ENCODE results near the gene MAF.

DNA sequence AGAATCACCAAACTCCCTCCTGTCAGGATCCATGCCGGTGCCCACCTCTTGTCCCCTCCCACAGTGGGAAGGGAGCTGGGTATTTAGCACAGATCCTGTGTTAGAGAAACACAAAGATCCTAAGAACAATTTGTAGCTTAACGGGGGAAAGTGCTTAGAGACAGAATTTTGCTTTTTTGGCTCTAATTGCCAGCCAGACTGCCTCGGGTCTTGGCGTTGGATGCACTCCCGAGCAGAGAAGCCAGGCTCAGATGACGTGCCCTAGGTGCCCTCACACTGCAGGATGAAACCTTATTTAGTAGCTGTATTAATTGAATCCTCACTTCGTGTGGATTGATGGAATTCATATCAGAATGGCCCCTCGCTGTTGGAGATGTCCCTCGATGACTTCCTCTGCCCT lies 22.5 kb upstream of the MAF start:
- TF ChIP-seq, protein P1, sequence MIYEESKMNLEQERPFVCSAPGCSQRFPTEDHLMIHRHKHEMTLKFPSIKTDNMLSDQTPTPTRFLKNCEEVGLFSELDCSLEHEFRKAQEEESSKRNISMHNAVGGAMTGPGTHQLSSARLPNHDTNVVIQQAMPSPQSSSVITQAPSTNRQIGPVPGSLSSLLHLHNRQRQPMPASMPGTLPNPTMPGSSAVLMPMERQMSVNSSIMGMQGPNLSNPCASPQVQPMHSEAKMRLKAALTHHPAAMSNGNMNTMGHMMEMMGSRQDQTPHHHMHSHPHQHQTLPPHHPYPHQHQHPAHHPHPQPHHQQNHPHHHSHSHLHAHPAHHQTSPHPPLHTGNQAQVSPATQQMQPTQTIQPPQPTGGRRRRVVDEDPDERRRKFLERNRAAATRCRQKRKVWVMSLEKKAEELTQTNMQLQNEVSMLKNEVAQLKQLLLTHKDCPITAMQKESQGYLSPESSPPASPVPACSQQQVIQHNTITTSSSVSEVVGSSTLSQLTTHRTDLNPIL (CRISPR knock-in tag; IDR thresholded peaks at IDR 0.05; ENCODE audit: low read depth) = no peak
- TF ChIP-seq CSDC2 (CRISPR knock-in tag; IDR thresholded peaks at IDR 0.05) = no peak
- TF ChIP-seq ARNTL (CRISPR knock-in tag; IDR thresholded peaks at IDR 0.05; ENCODE audit: borderline replicate concordance, low read depth) = no peak
- TF ChIP-seq ISL1 (CRISPR knock-in tag; IDR thresholded peaks at IDR 0.05) = no peak
- no peak for TF ChIP-seq TOX (CRISPR knock-in tag; IDR thresholded peaks at IDR 0.05; ENCODE audit: borderline replicate concordance)
- TF ChIP-seq ZNF70 (CRISPR knock-in tag; IDR thresholded peaks at IDR 0.05) = no peak
- TF ChIP-seq PPARA (CRISPR knock-in tag; IDR thresholded peaks at IDR 0.05; ENCODE audit: borderline replicate concordance) = no peak
- TF ChIP-seq, protein P2, sequence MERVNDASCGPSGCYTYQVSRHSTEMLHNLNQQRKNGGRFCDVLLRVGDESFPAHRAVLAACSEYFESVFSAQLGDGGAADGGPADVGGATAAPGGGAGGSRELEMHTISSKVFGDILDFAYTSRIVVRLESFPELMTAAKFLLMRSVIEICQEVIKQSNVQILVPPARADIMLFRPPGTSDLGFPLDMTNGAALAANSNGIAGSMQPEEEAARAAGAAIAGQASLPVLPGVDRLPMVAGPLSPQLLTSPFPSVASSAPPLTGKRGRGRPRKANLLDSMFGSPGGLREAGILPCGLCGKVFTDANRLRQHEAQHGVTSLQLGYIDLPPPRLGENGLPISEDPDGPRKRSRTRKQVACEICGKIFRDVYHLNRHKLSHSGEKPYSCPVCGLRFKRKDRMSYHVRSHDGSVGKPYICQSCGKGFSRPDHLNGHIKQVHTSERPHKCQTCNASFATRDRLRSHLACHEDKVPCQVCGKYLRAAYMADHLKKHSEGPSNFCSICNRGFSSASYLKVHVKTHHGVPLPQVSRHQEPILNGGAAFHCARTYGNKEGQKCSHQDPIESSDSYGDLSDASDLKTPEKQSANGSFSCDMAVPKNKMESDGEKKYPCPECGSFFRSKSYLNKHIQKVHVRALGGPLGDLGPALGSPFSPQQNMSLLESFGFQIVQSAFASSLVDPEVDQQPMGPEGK (CRISPR knock-in tag; IDR thresholded peaks at IDR 0.05; ENCODE audit: borderline replicate concordance) = no peak
- TF ChIP-seq ZFP3 (CRISPR knock-in tag; IDR thresholded peaks at IDR 0.05) = no peak
- TF ChIP-seq OSR1 (CRISPR knock-in tag; IDR thresholded peaks at IDR 0.05) = no peak
- no peak for TF ChIP-seq ZFP30 (CRISPR knock-in tag; IDR thresholded peaks at IDR 0.05)
- no peak for TF ChIP-seq TCF4 (CRISPR knock-in tag; IDR thresholded peaks at IDR 0.05; ENCODE audit: borderline replicate concordance)
- TF ChIP-seq ZNF565 (CRISPR knock-in tag; conservative IDR thresholded peaks at IDR 0.05; ENCODE audit: low read depth) = no peak
